Measurements from ENCODE around the gene COG7. TPM values are rescaled to one million over a fixed set of nuclear protein-coding genes. Genes with fewer than 3 reads are reported as not detected.
"Not testable (repeated sequence)": the region's sequence is repeated elsewhere in the genome, so short reads cannot be mapped to it uniquely, and the experiment has no call there.

COG7 gene
- total RNA-seq, 4 donors from 2014 or later, result 37.1 to 121 (median 54.6) TPM

GRCh38 chr16:23392223-23392600 is 60.8 kb downstream of the COG7 start:
- DNase-seq, result no peak
- H3K4me3 ChIP-seq, result no peak overlapping the region
- no peaks in the 10 kb centered on the region for H3K27me3 ChIP-seq
- H3K36me3 ChIP-seq, result peaks cover 0 to 25% (median 7%) of the 10 kb centered on the region in 4 donors
- H3K4me1 ChIP-seq, result peaks cover 0 to 20% (median 6%) of the 10 kb centered on the region in 4 donors
- H3K9me3 ChIP-seq, result no peaks in the 10 kb centered on the region
- in situ Hi-C loops (cut with MboI; ENCODE audit: low pct_ligation_motif_present in 1 of 4, low pct_unique_long_range_greater_than_20kb in 1 of 4, low sequenced_read_pairs in 3 of 4), result no loop called here
- TF ChIP-seq EP300 (IDR thresholded peaks at IDR 0.05; ENCODE audit: low read depth) (no peak), CTCF (IDR thresholded peaks at IDR 0.05) (no peak), POLR2A (IDR thresholded peaks at IDR 0.05) (no peak), POLR2AphosphoS5 (IDR thresholded peaks at IDR 0.05) (no peak)
- intact Hi-C loops (cut with DNase I; ENCODE audit: low total_unique reads), result no loop called here
- WGBS, 2 donors (ENCODE audit: low coverage in 1 of 2), result 97 to 100% methylated on average over 1 to 4 of the region's 6 CpGs
- H3K27ac ChIP-seq, result no peak overlapping the region

- intact Hi-C loops (cut with DNase I; ENCODE audit: low total_unique reads), result no loop called here
- H3K27me3 ChIP-seq, result no peaks in the 10 kb centered on the region
Measured at GRCh38 chr16:23391381-23392222, 61.4 kb downstream of the COG7 start.

GRCh38 chr16:23389936-23390335 is 63.1 kb downstream of the COG7 start:
- 80 to 94% methylated on average over 1 to 8 of the region's 8 CpGs for WGBS, 2 donors (ENCODE audit: low coverage in 1 of 2)
- intact Hi-C loops (cut with DNase I; ENCODE audit: low total_unique reads); H3K27ac ChIP-seq; H3K9me3 ChIP-seq; H3K27me3 ChIP-seq; H3K4me3 ChIP-seq; in situ Hi-C loops (cut with MboI; ENCODE audit: low pct_ligation_motif_present in 1 of 4, low pct_unique_long_range_greater_than_20kb in 1 of 4, low sequenced_read_pairs in 3 of 4); DNase-seq: not testable (repeated sequence)
- Histone ChIP-seq H3K4me1 (peaks cover 0 to 20% (median 6%) of the 10 kb centered on the region in 4 donors), H3K36me3 (peaks cover 0 to 25% (median 7%) of the 10 kb centered on the region in 4 donors)

More at GRCh38 chr16:23391381-23392222, 61.4 kb downstream of the COG7 start:
- H3K27ac ChIP-seq, result peak overlapping the region in 1 of 4 donors; percentile 33
- no peak for TF ChIP-seq POLR2A (IDR thresholded peaks at IDR 0.05)
- TF ChIP-seq EP300 (IDR thresholded peaks at IDR 0.05; ENCODE audit: low read depth), result no peak
- TF ChIP-seq POLR2AphosphoS5 (IDR thresholded peaks at IDR 0.05), result no peak
- TF ChIP-seq CTCF (IDR thresholded peaks at IDR 0.05), result no peak
- WGBS, 2 donors (ENCODE audit: low coverage in 1 of 2), result 77 to 88% methylated on average over 5 to 17 of the region's 17 CpGs
- no peaks in the 10 kb centered on the region for H3K9me3 ChIP-seq
- DNase-seq, result no peak
- peaks cover 0 to 20% (median 6%) of the 10 kb centered on the region in 4 donors for H3K4me1 ChIP-seq
- no peak overlapping the region for H3K4me3 ChIP-seq
- in situ Hi-C loops (cut with MboI; ENCODE audit: low pct_ligation_motif_present in 1 of 4, low pct_unique_long_range_greater_than_20kb in 1 of 4, low sequenced_read_pairs in 3 of 4), result no loop called here
- peaks cover 0 to 25% (median 7%) of the 10 kb centered on the region in 4 donors for H3K36me3 ChIP-seq

- peaks cover 0 to 25% (median 7%) of the 10 kb centered on the region in 4 donors for H3K36me3 ChIP-seq
- in situ Hi-C loops (cut with MboI; ENCODE audit: low pct_ligation_motif_present in 1 of 4, low pct_unique_long_range_greater_than_20kb in 1 of 4, low sequenced_read_pairs in 3 of 4), result no loop called here
- H3K9me3 ChIP-seq, result no peaks in the 10 kb centered on the region
- intact Hi-C loops (cut with DNase I; ENCODE audit: low total_unique reads), result no loop called here
- no peak for TF ChIP-seq CTCF (IDR thresholded peaks at IDR 0.05)
- TF ChIP-seq EP300 (IDR thresholded peaks at IDR 0.05; ENCODE audit: low read depth), result no peak
- TF ChIP-seq POLR2AphosphoS5 (IDR thresholded peaks at IDR 0.05), result no peak
- TF ChIP-seq POLR2A (IDR thresholded peaks at IDR 0.05), result no peak
- no peak overlapping the region for H3K27ac ChIP-seq
- no peaks in the 10 kb centered on the region for H3K27me3 ChIP-seq
- H3K4me3 ChIP-seq, result no peak overlapping the region
- no peak for DNase-seq
- H3K4me1 ChIP-seq, result peaks cover 0 to 19% (median 6%) of the 10 kb centered on the region in 4 donors
- WGBS, 2 donors (ENCODE audit: low coverage in 1 of 2), result 95 to 100% methylated on average over 1 to 5 of the region's 5 CpGs
Measured at GRCh38 chr16:23389201-23389600, 63.8 kb downstream of the COG7 start.

Measured in transverse colon (tissue), 4 donors.